Right atrium auricular region (tissue), 2 donors: ENCODE results near the gene ZCCHC17. TPM values are rescaled to one million over a fixed set of nuclear protein-coding genes. Genes with fewer than 3 reads are reported as not detected.
"Not testable (repeated sequence)": the region's sequence is repeated elsewhere in the genome, so short reads cannot be mapped to it uniquely, and the experiment has no call there.

Experiments used
- DNase-seq: peaks from one replicate; pipeline ENCODE4 v3.0.0-alpha.2; 2019; ENCODE audit warnings: low spot score
- H3K27ac ChIP-seq, 2 donors: fragments of 200-600 bp; sonication (generic); 1 replicate in 1 of 2; 2 replicates in 1 of 2; pipeline ENCODE4 v1.5.1; 2016 to 2019
- H3K27me3 ChIP-seq, 2 donors: fragments of 200-600 bp; sonication (generic); one replicate each; pipeline versions ENCODE4 v1.5.1 to v1.6.0; 2017 to 2019
- H3K36me3 ChIP-seq: fragments of 200-600 bp; sonication (generic); one replicate; pipeline ENCODE4 v1.5.1; 2016
- H3K4me1 ChIP-seq, 2 donors: fragments of 200-600 bp; sonication (generic); one replicate each; pipeline versions ENCODE4 v1.5.1 to v1.6.0; 2017 to 2019
- H3K4me3 ChIP-seq, 2 donors: fragments of 200-600 bp; sonication (generic); 1 replicate in 1 of 2; 2 replicates in 1 of 2; pipeline ENCODE4 v1.5.1; 2017 to 2019; ENCODE audit warnings: mild to moderate bottlenecking in 1 of 2, moderate library complexity in 1 of 2
- H3K9me3 ChIP-seq, 2 donors: fragments of 200-600 bp; sonication (generic); one replicate each; pipeline ENCODE4 v1.5.1; 2019
- CTCF ChIP-seq, 2 donors: fragments of 200-600 bp; sonication (generic); IDR thresholded peaks; one replicate each; pipeline ENCODE4 v1.5.1; 2019; ENCODE audit warnings: antibody characterized with exemption in 2 of 2
- total RNA-seq, 2 donors: library from RNA; depleted of rRNA; stranded (reverse); fragments of >200 nt; gene quantifications; one replicate each; pipeline ENCODE4 v1.1.0, GENCODE V29; 2016

Gene ZCCHC17
- total RNA-seq, 2 donors from 2014 or later = 12.7 to 13.3 TPM

- Histone ChIP-seq H3K9me3 (no peaks in the 10 kb centered on the region), H3K27ac (peak overlapping the region; percentile 74 to 93), H3K36me3 (no peaks in the 10 kb centered on the region), H3K27me3 (no peaks in the 10 kb centered on the region), H3K4me3 (no peak overlapping the region), H3K4me1 (peaks cover 0 to 30% of the 10 kb centered on the region in 2 donors)
- peak; percentile 63 for DNase-seq
- no peak for TF ChIP-seq CTCF (IDR thresholded peaks at IDR 0.05)
Observed at GRCh38 chr1:31381394-31382294, 84.8 kb downstream of the ZCCHC17 start.

- peak overlapping the region; percentile 74 to 93 for H3K27ac ChIP-seq
- TF ChIP-seq CTCF (IDR thresholded peaks at IDR 0.05) = no peak
- peaks cover 0 to 30% of the 10 kb centered on the region in 2 donors for H3K4me1 ChIP-seq
- no peak overlapping the region for H3K4me3 ChIP-seq
- no peaks in the 10 kb centered on the region for H3K27me3 ChIP-seq
- no peaks in the 10 kb centered on the region for H3K9me3 ChIP-seq
- no peaks in the 10 kb centered on the region for H3K36me3 ChIP-seq
- no peak for DNase-seq
Observed at GRCh38 chr1:31382379-31382989, 85.7 kb downstream of the ZCCHC17 start.

- Histone ChIP-seq H3K27ac (peak overlapping the region; percentile 74 to 93), H3K27me3 (no peaks in the 10 kb centered on the region), H3K4me1 (peaks cover 0 to 30% of the 10 kb centered on the region in 2 donors), H3K4me3 (no peak overlapping the region), H3K36me3 (no peaks in the 10 kb centered on the region), H3K9me3 (no peaks in the 10 kb centered on the region)
- DNase-seq = no peak
- no peak for TF ChIP-seq CTCF (IDR thresholded peaks at IDR 0.05)
Observed at GRCh38 chr1:31383967-31384366, 87.1 kb downstream of the ZCCHC17 start.

GRCh38 chr1:31386576-31387243 is 89.9 kb downstream of the ZCCHC17 start:
- H3K4me1 ChIP-seq = peaks cover 0 to 12% of the 10 kb centered on the region in 2 donors
- H3K27ac ChIP-seq, H3K9me3 ChIP-seq, H3K36me3 ChIP-seq, H3K4me3 ChIP-seq, H3K27me3 ChIP-seq, DNase-seq: not testable (repeated sequence)

DNA sequence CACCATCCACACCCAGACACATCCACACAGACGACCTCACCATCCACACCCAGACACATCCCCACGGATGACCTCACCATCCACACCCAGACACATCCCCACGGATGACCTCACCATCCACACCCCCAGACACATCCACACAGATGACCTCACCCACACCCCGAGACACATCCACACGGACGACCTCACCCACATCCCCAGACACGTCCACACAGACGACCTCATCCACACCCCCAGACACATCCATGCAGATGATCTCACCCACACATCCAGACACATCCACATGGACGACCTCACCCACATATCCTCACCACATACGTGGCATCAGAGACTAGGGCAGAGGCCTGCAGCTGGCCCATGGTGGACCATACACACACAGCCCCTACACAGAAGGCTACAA is 90.8 kb downstream of the ZCCHC17 start:
- DNase-seq = no peak
- no peaks in the 10 kb centered on the region for H3K27me3 ChIP-seq
- H3K9me3 ChIP-seq = no peaks in the 10 kb centered on the region
- H3K4me1 ChIP-seq = peaks cover 0 to 11% of the 10 kb centered on the region in 2 donors
- H3K27ac ChIP-seq = no peak overlapping the region
- TF ChIP-seq CTCF (IDR thresholded peaks at IDR 0.05) = no peak
- no peak overlapping the region for H3K4me3 ChIP-seq
- no peaks in the 10 kb centered on the region for H3K36me3 ChIP-seq

DNA sequence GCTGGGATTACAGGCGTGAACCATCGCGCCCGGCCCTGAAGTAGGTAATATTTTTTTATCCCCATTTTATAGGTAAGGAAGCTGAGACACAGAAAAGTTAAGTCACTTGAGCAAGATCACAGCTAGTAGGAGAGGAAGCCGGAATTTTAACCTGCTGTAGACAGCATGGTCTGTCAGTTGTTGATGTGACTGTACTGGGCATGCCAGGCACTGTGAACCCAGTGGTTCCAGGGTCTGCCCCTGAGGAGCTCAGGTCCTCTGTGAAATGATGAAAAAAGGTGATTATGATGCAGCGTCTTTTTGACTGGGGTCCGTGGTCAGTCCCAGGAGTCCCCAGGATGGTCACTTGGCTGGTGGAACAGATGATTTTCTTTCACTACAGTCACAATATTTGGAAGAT is 92.8 kb downstream of the ZCCHC17 start:
- H3K27me3 ChIP-seq = no peaks in the 10 kb centered on the region
- H3K4me1 ChIP-seq = peaks cover 0 to 6% of the 10 kb centered on the region in 2 donors
- no peak overlapping the region for H3K27ac ChIP-seq
- H3K9me3 ChIP-seq = no peaks in the 10 kb centered on the region
- no peak overlapping the region for H3K4me3 ChIP-seq
- no peak for DNase-seq
- no peak for TF ChIP-seq CTCF (IDR thresholded peaks at IDR 0.05)
- H3K36me3 ChIP-seq = no peaks in the 10 kb centered on the region
